ENCODE data around the gene THOC1. TPM values are rescaled to one million over a fixed set of nuclear protein-coding genes. Genes with fewer than 3 reads are reported as not detected.

Gene THOC1
- total and polyA plus RNA-seq, 5 experiments from 2014 or later = 12.4 to 88.5 (median 16.4) TPM

DNA sequence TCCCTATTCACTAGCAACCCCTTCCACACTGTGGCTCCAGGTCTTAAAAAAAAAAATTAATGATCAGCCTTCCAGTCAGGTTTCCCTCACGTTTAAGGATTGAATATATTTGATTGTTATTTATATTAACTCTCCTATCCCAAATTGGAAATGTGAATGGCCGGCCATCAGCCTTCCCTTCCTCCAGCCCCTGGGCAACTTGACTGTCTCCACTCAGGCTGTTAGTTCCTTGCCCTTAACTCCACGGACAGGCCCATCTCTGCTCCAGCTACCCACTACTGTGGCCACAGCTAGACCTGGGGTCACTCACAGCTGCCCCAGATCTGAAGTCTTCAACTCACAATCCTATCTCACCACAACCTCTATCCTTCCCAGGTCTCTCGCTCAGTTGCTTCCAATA lies 39.9 kb downstream of the THOC1 start:
- POLR2A ChIA-PET = interaction anchor here (0.9 kb wide), 1 partner anchor 23 kb away, joined by 3 read pairs; no protein-coding TSS in a partner anchor
- peaks cover 20 to 63% (median 27%) of the 10 kb centered on the region in 3 donors for H3K36me3 Mint-ChIP-seq

DNA sequence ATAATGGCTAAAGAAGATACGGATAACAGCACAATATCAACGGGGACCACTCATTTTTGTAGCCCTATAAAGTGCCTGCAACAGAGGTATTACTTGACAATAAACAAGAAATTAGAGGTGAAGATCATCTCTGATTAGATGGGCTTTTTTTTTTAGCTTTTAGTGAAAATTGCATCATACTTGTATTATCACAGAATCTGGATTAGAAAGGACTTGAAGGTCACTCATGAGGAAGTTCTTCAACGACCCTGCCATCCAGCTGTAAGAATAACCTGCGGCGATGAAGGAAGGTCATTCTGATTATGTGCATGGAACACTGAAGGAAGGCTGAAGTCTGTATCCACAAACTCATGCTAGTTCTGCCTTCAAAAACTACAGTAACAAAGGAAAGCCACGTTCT lies 40.5 kb downstream of the THOC1 start:
- Mint-ChIP-seq H3K36me3 (peaks cover 20 to 65% (median 24%) of the 10 kb centered on the region in 3 donors), H3K4me3 (no peak overlapping the region), H3K4me1 (peaks cover 0 to 8% (median 1%) of the 10 kb centered on the region in 4 donors), H3K27me3 (no peaks in the 10 kb centered on the region), H3K9me3 (no peaks in the 10 kb centered on the region), H3K27ac (no peak overlapping the region)
- ATAC-seq = no peak
- no peak for DNase-seq
- POLR2A ChIA-PET = interaction anchor here (0.9 kb wide), 1 partner anchor 22 kb away, joined by 3 read pairs; no protein-coding TSS in a partner anchor

More for the DNA sequence above, 39.9 kb downstream of the THOC1 start:
- Mint-ChIP-seq H3K9me3 (no peaks in the 10 kb centered on the region), H3K27me3 (no peaks in the 10 kb centered on the region), H3K4me3 (no peak overlapping the region), H3K4me1 (peaks cover 0 to 8% (median 1%) of the 10 kb centered on the region in 4 donors), H3K27ac (peak overlapping the region in 3 of 10 donors; percentile 11 to 30 (median 14))
- DNase-seq = no peak
- ATAC-seq = no peak

DNA sequence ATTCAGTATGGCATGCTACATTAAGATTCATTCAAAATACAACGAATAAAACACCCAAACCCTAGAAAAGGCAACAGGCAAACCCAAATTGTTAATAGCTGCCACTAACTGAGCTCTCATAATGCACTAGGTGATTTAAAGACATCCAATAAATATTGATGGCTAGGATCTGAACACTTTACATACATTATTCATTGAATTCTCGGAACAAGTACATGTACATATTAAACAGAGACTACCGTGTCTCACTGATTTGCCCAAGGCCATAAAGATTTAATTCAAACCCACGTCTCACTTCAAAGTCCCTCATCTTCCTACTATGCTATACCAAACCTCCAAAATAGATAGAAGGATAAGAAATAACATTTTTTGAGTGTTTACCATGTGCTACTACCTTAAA lies 42.1 kb downstream of the THOC1 start:
- peaks cover 20 to 76% (median 25%) of the 10 kb centered on the region in 3 donors for H3K36me3 Mint-ChIP-seq
- no peaks in the 10 kb centered on the region for H3K27me3 Mint-ChIP-seq
- peaks cover 0 to 8% (median 1%) of the 10 kb centered on the region in 4 donors for H3K4me1 Mint-ChIP-seq
- ATAC-seq (no peak), DNase-seq (no peak)
- POLR2A ChIA-PET = no interaction called here
- no peaks in the 10 kb centered on the region for H3K9me3 Mint-ChIP-seq
- peak overlapping the region in 2 of 10 donors; percentile 6 to 61 for H3K27ac Mint-ChIP-seq
- no peak overlapping the region for H3K4me3 Mint-ChIP-seq

DNA sequence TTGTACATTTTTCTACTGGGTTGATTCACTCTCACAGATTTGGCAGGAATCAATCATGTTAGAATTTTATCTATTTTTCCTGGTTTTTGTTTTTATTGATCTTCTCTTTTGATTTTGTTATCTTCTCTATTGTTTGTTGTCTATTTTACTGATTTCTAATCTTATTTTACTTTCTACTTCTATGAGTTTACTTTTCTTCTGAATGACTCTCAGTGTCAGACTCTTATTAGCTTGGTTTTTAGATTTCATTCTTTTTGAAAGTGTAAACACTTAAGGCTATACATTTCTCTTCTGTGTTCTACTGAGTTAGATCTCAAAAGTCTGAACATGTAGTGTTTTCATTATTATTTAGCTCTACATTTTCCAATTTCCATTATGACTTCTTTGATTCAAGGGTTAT lies 47.1 kb downstream of the THOC1 start:
- Mint-ChIP-seq H3K27ac (peak overlapping the region; percentile 1 to 73 (median 40)), H3K9me3 (no peaks in the 10 kb centered on the region), H3K4me3 (no peak overlapping the region), H3K27me3 (no peaks in the 10 kb centered on the region), H3K36me3 (peaks cover 3 to 74% (median 9%) of the 10 kb centered on the region in 3 donors), H3K4me1 (peaks cover 0 to 5% (median 0%) of the 10 kb centered on the region in 4 donors)
- no peak for ATAC-seq
- no peak for DNase-seq
- POLR2A ChIA-PET = no interaction called here

DNA sequence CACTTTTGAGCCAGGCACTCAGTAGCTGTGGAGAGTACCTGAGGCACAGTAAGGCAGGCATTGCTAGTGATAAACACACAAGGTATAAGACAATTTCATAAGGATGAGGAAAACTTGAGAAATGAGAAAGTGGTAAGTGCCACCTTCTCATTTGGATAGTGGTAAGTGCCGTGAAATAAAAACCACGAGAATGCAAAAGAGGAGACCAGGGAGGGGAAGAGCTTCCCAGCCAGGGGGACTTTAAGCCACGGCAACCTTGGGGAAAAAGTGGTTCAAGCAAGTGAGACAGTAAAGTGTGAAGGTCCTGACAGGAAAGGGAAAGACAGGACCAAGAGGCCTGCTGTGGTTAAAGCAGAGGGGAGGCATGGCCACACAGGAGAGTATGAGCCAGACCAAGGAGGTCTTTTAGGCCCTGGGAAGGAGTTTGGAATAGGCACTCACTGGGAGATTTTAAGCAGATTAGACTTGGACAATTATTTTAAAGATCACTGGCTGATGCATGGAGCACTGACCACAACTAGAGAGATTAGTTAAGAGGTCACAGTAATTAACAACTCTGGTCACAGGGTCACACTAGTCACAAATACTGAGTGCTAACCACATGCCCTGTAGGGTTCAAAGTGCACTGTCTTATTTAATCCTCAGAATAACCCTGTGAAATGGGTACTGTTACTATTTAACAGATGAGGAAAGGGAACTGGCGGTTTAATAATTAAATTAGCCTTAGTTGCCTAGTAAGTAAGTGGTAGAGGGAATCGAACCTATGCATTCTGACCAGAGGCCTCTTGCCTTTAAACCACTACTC lies 50.1 kb downstream of the THOC1 start:
- ATAC-seq (no peak), DNase-seq (no peak)
- peaks cover 0 to 72% (median 10%) of the 10 kb centered on the region in 3 donors for H3K36me3 Mint-ChIP-seq
- H3K4me1 Mint-ChIP-seq = peaks cover 0 to 5% (median 0%) of the 10 kb centered on the region in 4 donors
- no peak overlapping the region for H3K4me3 Mint-ChIP-seq
- H3K27me3 Mint-ChIP-seq = no peaks in the 10 kb centered on the region
- peak overlapping the region in 7 of 10 donors; percentile 4 to 93 (median 49) for H3K27ac Mint-ChIP-seq
- H3K9me3 Mint-ChIP-seq = no peaks in the 10 kb centered on the region
- POLR2A ChIA-PET = no interaction called here

DNA sequence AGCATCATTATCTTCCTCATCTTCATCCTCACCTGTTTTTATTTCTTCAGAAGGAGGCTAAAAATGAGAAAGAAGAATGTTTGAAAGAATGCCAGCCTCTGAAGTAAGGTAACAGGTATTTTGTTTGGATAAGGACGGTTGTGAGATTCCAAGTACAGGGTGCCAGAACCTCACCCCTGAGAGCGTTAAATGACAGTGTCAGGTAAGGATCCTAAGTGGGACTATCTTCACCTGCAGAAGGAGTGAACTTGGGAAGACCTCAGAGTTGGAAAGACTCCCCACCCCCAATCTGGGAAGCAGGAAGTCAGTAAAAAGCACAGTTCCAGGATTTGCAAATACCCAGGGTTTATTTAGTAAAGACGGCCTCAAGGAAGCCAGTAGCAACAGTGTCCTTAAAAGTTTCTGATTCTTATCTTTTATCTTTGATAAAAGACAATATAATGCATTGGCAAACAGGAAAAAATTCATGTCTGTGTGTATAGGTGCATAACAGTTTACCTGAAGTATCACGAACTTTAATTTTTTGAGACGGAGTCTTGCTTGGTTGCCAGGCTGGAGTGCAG lies 52.3 kb downstream of the THOC1 start:
- H3K4me3 Mint-ChIP-seq = no peak overlapping the region
- no peaks in the 10 kb centered on the region for H3K27me3 Mint-ChIP-seq
- no peak for DNase-seq
- POLR2A ChIA-PET = no interaction called here
- peak overlapping the region in 2 of 10 donors; percentile 17 to 37 for H3K27ac Mint-ChIP-seq
- no peak for ATAC-seq
- H3K36me3 Mint-ChIP-seq = peaks cover 0 to 77% (median 18%) of the 10 kb centered on the region in 3 donors
- no peaks in the 10 kb centered on the region for H3K9me3 Mint-ChIP-seq
- peaks cover 0 to 5% (median 0%) of the 10 kb centered on the region in 4 donors for H3K4me1 Mint-ChIP-seq

DNA sequence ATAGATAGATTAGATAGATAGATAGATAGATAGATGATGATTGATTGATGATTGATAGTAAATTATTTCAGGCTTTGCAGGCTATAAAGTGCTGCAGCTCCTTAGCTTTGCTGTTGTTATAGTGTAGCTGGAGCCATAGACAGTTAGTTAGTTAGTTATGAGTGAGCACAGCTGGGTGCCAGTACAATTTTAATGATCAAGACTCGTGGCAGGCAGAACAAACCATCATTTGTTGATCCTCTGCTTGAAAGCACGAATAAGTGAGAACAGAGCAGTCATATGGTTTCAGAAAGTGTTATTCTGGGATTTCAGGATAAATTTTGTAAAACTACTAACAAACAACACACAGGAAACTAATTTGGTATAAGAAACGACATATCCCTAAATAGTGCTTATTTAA lies 53.9 kb downstream of the THOC1 start:
- ATAC-seq (no peak), DNase-seq (no peak)
- peaks cover 0 to 92% (median 22%) of the 10 kb centered on the region in 3 donors for H3K36me3 Mint-ChIP-seq
- no peak overlapping the region for H3K4me3 Mint-ChIP-seq
- H3K9me3 Mint-ChIP-seq = no peaks in the 10 kb centered on the region
- peak overlapping the region in 2 of 10 donors; percentile 27 to 63 for H3K27ac Mint-ChIP-seq
- no peaks in the 10 kb centered on the region for H3K27me3 Mint-ChIP-seq
- H3K4me1 Mint-ChIP-seq = peaks cover 0 to 5% (median under 1%) of the 10 kb centered on the region in 4 donors
- POLR2A ChIA-PET = no interaction called here

DNA sequence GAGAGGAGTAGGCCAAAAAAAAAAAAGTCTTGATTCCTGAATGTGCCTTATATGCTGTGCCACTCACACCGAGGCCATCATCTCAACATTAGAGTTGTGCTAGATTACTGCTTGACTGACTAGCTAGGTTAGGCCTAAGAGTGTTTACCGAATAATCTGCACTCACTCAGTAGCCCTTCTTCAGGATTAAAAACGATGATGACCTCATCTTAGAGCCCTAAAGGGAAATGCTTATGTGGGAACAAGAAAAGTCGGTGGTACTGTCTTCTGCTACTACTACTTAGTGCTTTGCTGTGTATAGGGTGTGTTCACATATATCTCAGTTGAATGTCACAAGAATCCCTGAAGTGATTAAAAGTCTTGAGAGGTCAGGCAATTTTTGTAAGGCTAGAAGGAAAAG lies 54.3 kb downstream of the THOC1 start:
- peaks cover 0 to 5% (median under 1%) of the 10 kb centered on the region in 4 donors for H3K4me1 Mint-ChIP-seq
- H3K27me3 Mint-ChIP-seq = no peaks in the 10 kb centered on the region
- no peaks in the 10 kb centered on the region for H3K9me3 Mint-ChIP-seq
- peaks cover 0 to 90% (median 22%) of the 10 kb centered on the region in 3 donors for H3K36me3 Mint-ChIP-seq
- DNase-seq (no peak), ATAC-seq (no peak)
- no peak overlapping the region for H3K4me3 Mint-ChIP-seq
- H3K27ac Mint-ChIP-seq = peak overlapping the region in 4 of 10 donors; percentile 11 to 63 (median 46)
- POLR2A ChIA-PET = no interaction called here

DNA sequence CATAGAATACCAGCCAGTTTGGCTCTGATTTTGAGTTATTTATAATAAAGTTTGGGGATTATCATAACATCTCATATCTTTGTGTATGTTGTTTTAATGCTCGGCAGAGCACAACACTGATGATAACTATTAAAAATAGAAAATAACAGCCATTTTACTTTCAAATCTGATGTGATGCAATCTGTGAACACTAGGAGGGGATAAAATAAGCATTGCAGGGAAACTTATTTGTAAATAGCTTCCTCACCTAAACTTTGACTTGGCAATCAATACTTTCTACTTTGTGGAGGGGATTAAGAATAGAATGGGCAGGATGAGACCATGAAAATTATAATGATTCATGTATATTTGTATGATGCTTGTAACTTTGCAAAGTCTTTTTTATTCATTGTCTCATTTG lies 55.1 kb downstream of the THOC1 start:
- no peaks in the 10 kb centered on the region for H3K9me3 Mint-ChIP-seq
- no peak overlapping the region for H3K4me3 Mint-ChIP-seq
- H3K4me1 Mint-ChIP-seq = peaks cover 0 to 5% (median under 1%) of the 10 kb centered on the region in 4 donors
- ATAC-seq (no peak), DNase-seq (no peak)
- H3K27me3 Mint-ChIP-seq = no peaks in the 10 kb centered on the region
- POLR2A ChIA-PET = no interaction called here
- peaks cover 0 to 89% (median 22%) of the 10 kb centered on the region in 3 donors for H3K36me3 Mint-ChIP-seq
- H3K27ac Mint-ChIP-seq = peak overlapping the region in 6 of 10 donors; percentile 38 to 63 (median 44)

DNA sequence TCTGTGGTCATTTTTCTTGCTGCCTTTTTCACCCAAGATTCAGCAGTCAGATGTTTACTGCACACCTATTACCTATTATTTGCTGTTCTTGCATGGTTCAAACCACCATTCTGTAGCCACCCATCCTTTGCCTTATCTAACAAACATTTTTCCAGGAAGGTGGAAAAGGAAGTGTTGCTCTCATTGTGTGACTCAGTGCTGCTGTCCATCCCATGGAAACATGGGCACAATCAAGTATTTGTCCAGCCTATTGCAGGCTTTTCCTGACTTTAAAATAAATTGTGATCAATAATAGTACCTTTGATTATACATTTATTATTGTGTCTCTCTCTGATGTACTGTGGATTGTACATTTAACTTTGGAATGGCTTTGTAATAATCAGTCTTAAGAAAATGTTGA lies 56.3 kb downstream of the THOC1 start:
- H3K27ac Mint-ChIP-seq = peak overlapping the region in 1 of 10 donors; percentile 17
- DNase-seq (no peak), ATAC-seq (no peak)
- H3K36me3 Mint-ChIP-seq = peaks cover 0 to 85% (median 24%) of the 10 kb centered on the region in 3 donors
- POLR2A ChIA-PET = no interaction called here
- H3K27me3 Mint-ChIP-seq = no peaks in the 10 kb centered on the region
- H3K9me3 Mint-ChIP-seq = no peaks in the 10 kb centered on the region
- H3K4me3 Mint-ChIP-seq = no peak overlapping the region
- peaks cover 0 to 1% (median 0%) of the 10 kb centered on the region in 4 donors for H3K4me1 Mint-ChIP-seq

DNA sequence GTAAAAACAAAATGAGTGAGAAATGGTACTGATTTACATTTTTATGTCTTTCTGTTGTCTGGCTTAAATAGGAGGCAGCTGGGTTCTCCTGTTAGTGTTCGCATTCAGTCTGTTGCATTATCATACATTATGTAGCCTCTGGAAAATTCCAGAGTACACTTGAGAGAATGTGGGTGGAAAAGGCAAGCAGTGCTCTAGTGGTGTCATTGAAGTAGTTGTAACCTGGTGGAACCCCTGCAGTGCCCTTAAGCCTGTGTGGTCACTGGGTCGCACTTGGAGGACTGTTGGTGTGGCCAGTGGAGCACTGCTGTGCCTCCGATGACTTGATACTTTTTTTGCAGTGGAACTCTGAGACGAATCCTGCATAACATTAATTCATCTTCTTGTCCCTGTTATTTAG lies 57.1 kb downstream of the THOC1 start:
- no peaks in the 10 kb centered on the region for H3K9me3 Mint-ChIP-seq
- H3K27me3 Mint-ChIP-seq = no peaks in the 10 kb centered on the region
- ATAC-seq (no peak), DNase-seq (no peak)
- H3K36me3 Mint-ChIP-seq = peaks cover 0 to 87% (median 31%) of the 10 kb centered on the region in 3 donors
- H3K27ac Mint-ChIP-seq = peak overlapping the region in 1 of 10 donors; percentile 72
- no peak overlapping the region for H3K4me3 Mint-ChIP-seq
- POLR2A ChIA-PET = no interaction called here
- peaks cover 0 to 3% (median 1%) of the 10 kb centered on the region in 4 donors for H3K4me1 Mint-ChIP-seq

DNA sequence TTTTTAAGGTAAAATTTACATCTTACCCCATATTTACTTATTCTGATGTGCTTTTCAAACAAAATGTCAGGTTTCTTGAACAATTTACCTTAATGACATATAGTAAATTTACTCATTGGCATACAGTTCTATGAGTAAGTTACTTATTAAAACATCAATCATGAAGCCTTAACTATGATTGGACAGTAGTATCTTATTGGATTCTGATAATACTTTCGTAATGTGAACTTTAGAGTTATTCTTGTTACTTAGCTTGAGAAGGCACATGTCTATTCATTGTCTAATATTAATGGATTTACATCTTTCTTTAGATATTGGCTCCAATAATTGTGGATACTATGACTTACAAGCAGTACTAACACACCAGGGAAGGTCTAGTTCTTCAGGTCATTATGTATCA lies 57.8 kb downstream of the THOC1 start:
- peak overlapping the region in 4 of 10 donors; percentile 30 to 64 (median 54) for H3K27ac Mint-ChIP-seq
- POLR2A ChIA-PET = no interaction called here

DNA sequence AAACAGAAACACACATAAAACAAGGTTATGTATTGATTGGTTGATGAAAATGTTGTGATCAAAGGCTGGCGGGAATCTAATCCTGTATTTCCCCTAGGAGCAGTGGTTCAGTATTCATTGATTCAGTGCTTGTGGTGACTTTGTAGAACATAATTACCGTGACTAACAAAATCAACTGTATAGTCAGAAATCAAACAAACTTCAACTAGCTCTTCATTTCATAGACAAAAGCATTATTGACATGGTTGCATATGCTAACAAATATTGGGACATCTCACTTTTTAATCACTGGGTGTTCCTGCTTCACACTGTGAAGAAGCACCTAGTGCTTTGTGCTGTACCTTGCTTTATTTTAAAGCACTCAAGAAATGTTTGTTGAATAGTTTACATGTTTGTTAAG lies 68.1 kb downstream of the THOC1 start:
- peaks cover 0 to 79% (median 26%) of the 10 kb centered on the region in 3 donors for H3K36me3 Mint-ChIP-seq
- POLR2A ChIA-PET = no interaction called here
- ATAC-seq = no peak
- H3K9me3 Mint-ChIP-seq = no peaks in the 10 kb centered on the region
- no peak overlapping the region for H3K4me3 Mint-ChIP-seq
- no peak overlapping the region for H3K27ac Mint-ChIP-seq
- DNase-seq = no peak
- no peaks in the 10 kb centered on the region for H3K27me3 Mint-ChIP-seq
- peaks cover 0 to 7% (median 3%) of the 10 kb centered on the region in 4 donors for H3K4me1 Mint-ChIP-seq

More for the DNA sequence above, 57.8 kb downstream of the THOC1 start:
- no peaks in the 10 kb centered on the region for H3K27me3 Mint-ChIP-seq
- DNase-seq (no peak), ATAC-seq (no peak)
- H3K36me3 Mint-ChIP-seq = peaks cover 0 to 87% (median 32%) of the 10 kb centered on the region in 3 donors
- peaks cover 0 to 3% (median 1%) of the 10 kb centered on the region in 4 donors for H3K4me1 Mint-ChIP-seq
- no peak overlapping the region for H3K4me3 Mint-ChIP-seq
- no peaks in the 10 kb centered on the region for H3K9me3 Mint-ChIP-seq

Data from naive thymus-derived CD8-positive, alpha-beta T cell (primary cell).